H9 (cell line): Measurements from ENCODE around the gene SPOCD1. TPM values are rescaled to one million over a fixed set of nuclear protein-coding genes. Genes with fewer than 3 reads are reported as not detected.

ENCODE experiments used
- DNase-seq: peaks from one replicate; pipeline ENCODE4 v3.0.0-alpha.2; 2017
- H2AFZ ChIP-seq: one replicate; pipeline ENCODE4 v1.6.1; 2013; ENCODE audit warnings: mild to moderate bottlenecking, low read length, control low read depth, moderate library complexity
- H2AK5ac ChIP-seq: 2 replicates; pipeline ENCODE4 v1.6.1; 2013; ENCODE audit warnings: low read length, control low read depth, mixed read lengths; ENCODE audit not compliant: insufficient read length
- H2BK120ac ChIP-seq: one replicate; pipeline ENCODE4 v1.6.1; 2013; ENCODE audit warnings: low read depth, mild to moderate bottlenecking, low read length, control low read depth, inconsistent platforms; ENCODE audit not compliant: poor library complexity, severe bottlenecking
- H2BK12ac ChIP-seq: 2 replicates; pipeline ENCODE4 v1.6.1; 2013; ENCODE audit warnings: low read length, control low read depth, mixed read lengths, low read depth; ENCODE audit not compliant: insufficient read length
- H2BK15ac ChIP-seq: 2 replicates; pipeline ENCODE4 v1.6.1; 2013; ENCODE audit warnings: low read depth, low read length, control low read depth
- H2BK20ac ChIP-seq: one replicate; pipeline ENCODE4 v1.6.1; 2013; ENCODE audit warnings: low read depth, mild to moderate bottlenecking, low read length, control low read depth, inconsistent platforms; ENCODE audit not compliant: poor library complexity, severe bottlenecking
- H2BK5ac ChIP-seq: 2 replicates; pipeline ENCODE4 v1.6.1; 2013; ENCODE audit warnings: low read length, control low read depth, mixed read lengths; ENCODE audit not compliant: insufficient read length
- H3K14ac ChIP-seq: 2 replicates; pipeline ENCODE4 v1.6.1; 2013; ENCODE audit warnings: low read length, control low read depth; ENCODE audit not compliant: insufficient read depth
- H3K18ac ChIP-seq: 2 replicates; pipeline ENCODE4 v1.6.1; 2013; ENCODE audit warnings: low read depth, mild to moderate bottlenecking, mixed read lengths, low read length, control low read depth; ENCODE audit not compliant: insufficient read length
- H3K23ac ChIP-seq: 2 replicates; pipeline ENCODE4 v1.6.1; 2013; ENCODE audit warnings: low read length, control low read depth, mixed read lengths, low read depth; ENCODE audit not compliant: insufficient read length
- H3K23me2 ChIP-seq: 2 replicates; pipeline ENCODE4 v1.6.1; 2013; ENCODE audit warnings: low read depth, mild to moderate bottlenecking, mixed read lengths, low read length, control low read depth; ENCODE audit not compliant: insufficient read length, poor library complexity, severe bottlenecking
- H3K27ac ChIP-seq: 2 replicates; pipeline ENCODE4 v1.5.1; 2013; ENCODE audit warnings: low read length, control low read depth, mixed read lengths, low read depth; ENCODE audit not compliant: insufficient read length
- H3K27me3 ChIP-seq: 2 replicates; pipeline ENCODE4 v1.6.1; 2013; ENCODE audit warnings: low read length, control low read depth, inconsistent platforms; ENCODE audit not compliant: insufficient read depth
- H3K4ac ChIP-seq: 2 replicates; pipeline ENCODE4 v1.6.1; 2013; ENCODE audit warnings: low read depth, mild to moderate bottlenecking, control low read depth, inconsistent platforms, low read length, moderate library complexity
- H3K4me1 ChIP-seq: 2 replicates; pipeline ENCODE4 v1.6.1; 2013; ENCODE audit warnings: low read length, control low read depth, inconsistent platforms; ENCODE audit not compliant: insufficient read depth
- H3K4me2 ChIP-seq: 2 replicates; pipeline ENCODE4 v1.6.1; 2013; ENCODE audit warnings: low read length, control low read depth, mixed read lengths; ENCODE audit not compliant: insufficient read length, insufficient read depth
- H3K56ac ChIP-seq: 2 replicates; pipeline ENCODE4 v1.6.1; 2013; ENCODE audit warnings: low read depth, mild to moderate bottlenecking, mixed read lengths, low read length, control low read depth; ENCODE audit not compliant: insufficient read length
- H3K79me1 ChIP-seq: 2 replicates; pipeline ENCODE4 v1.6.1; 2013; ENCODE audit warnings: low read depth, mild to moderate bottlenecking, moderate library complexity, low read length, control low read depth, inconsistent platforms; ENCODE audit not compliant: insufficient read depth, poor library complexity, severe bottlenecking
- H3K79me2 ChIP-seq: 2 replicates; pipeline ENCODE4 v1.6.1; 2013; ENCODE audit warnings: low read length, control low read depth, inconsistent platforms; ENCODE audit not compliant: insufficient read depth
- H3K9ac ChIP-seq: 2 replicates; pipeline ENCODE4 v1.6.1; 2013; ENCODE audit warnings: low read length, control low read depth, mixed read lengths; ENCODE audit not compliant: insufficient read length; ENCODE audit errors: extremely low read depth
- H3K9me3 ChIP-seq: one replicate; pipeline ENCODE4 v1.6.1; 2013; ENCODE audit warnings: low read depth, low read length, inconsistent platforms; ENCODE audit not compliant: control insufficient read depth
- H3T11ph ChIP-seq: one replicate; pipeline ENCODE4 v1.6.1; 2013; ENCODE audit warnings: mild to moderate bottlenecking, low read length, control low read depth, inconsistent platforms
- H4K20me1 ChIP-seq: one replicate; pipeline ENCODE4 v1.6.1; 2013; ENCODE audit not compliant: control insufficient read depth, insufficient read length, insufficient read depth
- H4K5ac ChIP-seq: 2 replicates; pipeline ENCODE4 v1.6.1; 2013; ENCODE audit warnings: low read depth, mild to moderate bottlenecking, mixed read lengths, low read length, control low read depth; ENCODE audit not compliant: insufficient read length
- H4K8ac ChIP-seq: replicated peaks from 2 replicates; pipeline ENCODE4 v1.6.1; 2013; ENCODE audit warnings: low read length, control low read depth, mixed read lengths, low read depth; ENCODE audit not compliant: insufficient read length
- H4K91ac ChIP-seq: 2 replicates; pipeline ENCODE4 v1.6.1; 2013; ENCODE audit warnings: low read depth, mild to moderate bottlenecking, moderate library complexity, mixed read lengths, low read length, control low read depth; ENCODE audit not compliant: insufficient read length
- H3K27ac Mint-ChIP-seq, 3 experiments: 2 replicates in 2 of 3; 3 replicates in 1 of 3; pipeline ENCODE4 v1.8.0; 2020 to 2021; ENCODE audit warnings: mixed read lengths in 3 of 3, mild to moderate bottlenecking in 1 of 3, moderate library complexity in 1 of 3
- H3K27me3 Mint-ChIP-seq: 2 replicates; pipeline ENCODE4 v1.8.0; 2021; ENCODE audit warnings: low read depth, mild to moderate bottlenecking, moderate library complexity, mixed read lengths
- H3K36me3 Mint-ChIP-seq, 3 experiments: 2 replicates in 2 of 3; 3 replicates in 1 of 3; pipeline ENCODE4 v1.8.0; 2020 to 2021; ENCODE audit warnings: low read depth in 3 of 3, mixed read lengths in 3 of 3; ENCODE audit not compliant: insufficient read depth in 1 of 3
- H3K4me1 Mint-ChIP-seq, 2 experiments: 2 replicates each; pipeline ENCODE4 v1.8.0; 2020; ENCODE audit warnings: mixed read lengths in 2 of 2
- H3K4me3 Mint-ChIP-seq, 2 experiments: 2 replicates in 1 of 2; 3 replicates in 1 of 2; pipeline ENCODE4 v1.8.0; 2020 to 2021; ENCODE audit warnings: mild to moderate bottlenecking in 2 of 2, mixed read lengths in 2 of 2, moderate library complexity in 1 of 2
- H3K9me3 Mint-ChIP-seq, 2 experiments: 2 replicates in 1 of 2; 3 replicates in 1 of 2; pipeline ENCODE4 v1.8.0; 2020; ENCODE audit warnings: mild to moderate bottlenecking in 2 of 2, mixed read lengths in 2 of 2, moderate library complexity in 1 of 2
- WGBS: extraction: QIAGEN DNeasy Blood & Tissue Kit; methylation state at CpG from one replicate; pipeline ENCODE4 v1.1.7; 2013; ENCODE audit warnings: missing lambda C conversion rate, low lambda C conversion rate, mixed read lengths; ENCODE audit not compliant: insufficient read length; ENCODE audit errors: extremely low coverage; 5-methylcytosine and 5-hydroxymethylcytosine counted together
- total RNA-seq: library from RNA; stranded (reverse); gene quantifications from 2 replicates; pipeline ENCODE4 v1.2.1, GENCODE V29; 2021
- TF ChIP-seq, protein P1 (sequence below): fragments of 200-600 bp; sonication (generic); conservative IDR thresholded peaks from 3 replicates; pipeline ENCODE4 v1.8.0; 2021; ENCODE audit warnings: antibody characterized with exemption, mild to moderate bottlenecking

SPOCD1 gene
- total RNA-seq, 1 experiment from 2014 or later = 1.5 TPM

DNA sequence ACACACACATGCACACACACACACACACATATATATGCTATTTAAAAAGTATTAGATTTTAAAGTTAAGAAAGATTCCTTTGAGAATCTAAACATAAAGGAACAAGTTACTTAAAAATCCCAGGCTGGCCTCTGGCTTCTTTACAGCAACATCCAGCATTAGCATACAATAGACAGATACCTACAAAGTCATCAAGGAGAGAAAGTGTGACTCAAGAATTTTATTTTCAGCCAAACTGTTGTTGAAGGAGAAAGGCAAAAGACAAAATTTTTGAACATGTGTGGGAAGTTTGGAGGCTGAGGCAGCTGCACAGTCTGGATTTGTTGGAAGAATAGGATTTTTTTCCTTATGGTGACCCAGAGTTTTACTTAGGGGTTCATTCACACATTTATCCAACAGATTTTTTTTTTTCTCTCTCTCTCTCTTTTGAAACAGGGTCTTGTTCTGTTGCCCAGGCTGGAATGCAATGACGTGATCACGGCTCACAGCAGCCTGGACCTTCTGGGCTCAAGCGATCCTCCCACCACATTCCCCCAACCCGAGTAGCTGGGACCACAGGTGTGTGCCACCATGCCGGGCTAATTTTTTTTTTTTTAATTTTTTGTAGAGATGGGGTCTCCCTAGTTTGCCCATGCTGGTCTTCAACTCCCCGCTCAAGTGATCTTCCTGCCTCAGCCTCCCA, 24.0 kb upstream of the SPOCD1 start:
- Mint-ChIP-seq H3K4me3 (no peak overlapping the region), H3K4me1 (no peaks in the 10 kb centered on the region), H3K9me3 (no peaks in the 10 kb centered on the region; a peak in 1 of 5 replicates), H3K27ac (no peak overlapping the region), H3K27me3 (peaks cover 2% of the 10 kb centered on the region), H3K36me3 (no peaks in the 10 kb centered on the region; a peak in 1 of 7 replicates)
- WGBS = no CpG with 5 or more reads among the region's 6 CpGs
- no peak for DNase-seq
- no peaks in the 10 kb centered on the region for H3K23me2 ChIP-seq
- H3K27ac ChIP-seq = no peak overlapping the region
- H4K5ac ChIP-seq = no peak overlapping the region
- no peaks in the 10 kb centered on the region for H3K9me3 ChIP-seq
- no peak overlapping the region for H3K4ac ChIP-seq
- H3K56ac ChIP-seq = no peak overlapping the region
- no peaks in the 10 kb centered on the region for H3K79me2 ChIP-seq
- H3K4me1 ChIP-seq = no peaks in the 10 kb centered on the region
- H3K9ac ChIP-seq = no peak overlapping the region
- H2BK5ac ChIP-seq = no peak overlapping the region
- H3K14ac ChIP-seq = no peak overlapping the region
- H4K20me1 ChIP-seq = no peaks in the 10 kb centered on the region
- H2AFZ ChIP-seq = no peak overlapping the region
- no peak overlapping the region for H4K8ac ChIP-seq
- no peaks in the 10 kb centered on the region for H3K79me1 ChIP-seq
- H3T11ph ChIP-seq = no peak overlapping the region
- H2AK5ac ChIP-seq = no peak overlapping the region
- H3K23ac ChIP-seq = no peak overlapping the region
- H4K91ac ChIP-seq = no peak overlapping the region
- TF ChIP-seq, protein P1, sequence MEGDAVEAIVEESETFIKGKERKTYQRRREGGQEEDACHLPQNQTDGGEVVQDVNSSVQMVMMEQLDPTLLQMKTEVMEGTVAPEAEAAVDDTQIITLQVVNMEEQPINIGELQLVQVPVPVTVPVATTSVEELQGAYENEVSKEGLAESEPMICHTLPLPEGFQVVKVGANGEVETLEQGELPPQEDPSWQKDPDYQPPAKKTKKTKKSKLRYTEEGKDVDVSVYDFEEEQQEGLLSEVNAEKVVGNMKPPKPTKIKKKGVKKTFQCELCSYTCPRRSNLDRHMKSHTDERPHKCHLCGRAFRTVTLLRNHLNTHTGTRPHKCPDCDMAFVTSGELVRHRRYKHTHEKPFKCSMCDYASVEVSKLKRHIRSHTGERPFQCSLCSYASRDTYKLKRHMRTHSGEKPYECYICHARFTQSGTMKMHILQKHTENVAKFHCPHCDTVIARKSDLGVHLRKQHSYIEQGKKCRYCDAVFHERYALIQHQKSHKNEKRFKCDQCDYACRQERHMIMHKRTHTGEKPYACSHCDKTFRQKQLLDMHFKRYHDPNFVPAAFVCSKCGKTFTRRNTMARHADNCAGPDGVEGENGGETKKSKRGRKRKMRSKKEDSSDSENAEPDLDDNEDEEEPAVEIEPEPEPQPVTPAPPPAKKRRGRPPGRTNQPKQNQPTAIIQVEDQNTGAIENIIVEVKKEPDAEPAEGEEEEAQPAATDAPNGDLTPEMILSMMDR = no peak
- H3K18ac ChIP-seq = no peak overlapping the region
- H2BK120ac ChIP-seq = no peak overlapping the region
- H3K27me3 ChIP-seq = no peaks in the 10 kb centered on the region
- no peak overlapping the region for H2BK20ac ChIP-seq
- no peak overlapping the region for H2BK15ac ChIP-seq
- no peak overlapping the region for H3K4me2 ChIP-seq
- H2BK12ac ChIP-seq = no peak overlapping the region
